ENCODE measurements around the gene RHOJ. TPM values are rescaled to one million over a fixed set of nuclear protein-coding genes. Genes with fewer than 3 reads are reported as not detected.

RHOJ gene
- total and polyA plus RNA-seq, 2 donors from 2014 or later: 4.0 to 20.0 TPM

DNA sequence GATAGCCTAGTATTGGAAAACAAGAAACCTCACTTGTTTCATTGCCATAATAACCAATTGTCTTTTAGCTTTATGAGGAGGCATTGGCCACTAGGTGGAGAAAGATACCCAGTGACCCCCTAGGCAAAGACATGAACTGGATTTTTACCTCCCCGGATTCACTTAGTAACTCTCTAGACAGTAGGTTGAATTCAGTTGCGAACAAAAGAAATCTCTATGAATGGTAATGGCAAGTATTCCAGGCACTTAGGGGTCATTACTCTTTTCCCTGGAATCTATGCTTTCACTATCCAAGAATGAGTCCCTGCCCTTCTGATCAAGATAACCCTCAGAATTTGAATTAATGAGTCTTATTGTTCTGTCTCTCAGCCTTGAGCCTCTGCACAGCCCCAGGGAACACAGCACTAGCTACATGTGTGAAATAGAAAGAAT is 29.5 kb upstream of the RHOJ start:
- no peaks in the 10 kb centered on the region for H3K4me1 ChIP-seq (ENCODE audit: control insufficient read depth in 2 of 3, insufficient read depth in 2 of 3, low read depth in 1 of 3, low read length in 3 of 3)
- intact Hi-C loops (cut with DNase I): no loop called here
- no peak overlapping the region for H3K4me3 ChIP-seq (ENCODE audit: low read length in 3 of 3)
- no peaks in the 10 kb centered on the region for H3K36me3 ChIP-seq (ENCODE audit: control insufficient read depth in 2 of 3, insufficient read depth in 3 of 3, low read length in 3 of 3)
- no peaks in the 10 kb centered on the region for H3K27me3 ChIP-seq (ENCODE audit: control insufficient read depth, insufficient read depth, low read length)
- H3K9me3 ChIP-seq (ENCODE audit: control insufficient read depth in 2 of 3, insufficient read depth in 1 of 3, low read length in 3 of 3): no peaks in the 10 kb centered on the region
- peak in 2 of 5 donors; percentile 50 to 68 for DNase-seq
- H3K9ac ChIP-seq (ENCODE audit: low read length in 3 of 3): no peak overlapping the region
- TF ChIP-seq, protein P1, sequence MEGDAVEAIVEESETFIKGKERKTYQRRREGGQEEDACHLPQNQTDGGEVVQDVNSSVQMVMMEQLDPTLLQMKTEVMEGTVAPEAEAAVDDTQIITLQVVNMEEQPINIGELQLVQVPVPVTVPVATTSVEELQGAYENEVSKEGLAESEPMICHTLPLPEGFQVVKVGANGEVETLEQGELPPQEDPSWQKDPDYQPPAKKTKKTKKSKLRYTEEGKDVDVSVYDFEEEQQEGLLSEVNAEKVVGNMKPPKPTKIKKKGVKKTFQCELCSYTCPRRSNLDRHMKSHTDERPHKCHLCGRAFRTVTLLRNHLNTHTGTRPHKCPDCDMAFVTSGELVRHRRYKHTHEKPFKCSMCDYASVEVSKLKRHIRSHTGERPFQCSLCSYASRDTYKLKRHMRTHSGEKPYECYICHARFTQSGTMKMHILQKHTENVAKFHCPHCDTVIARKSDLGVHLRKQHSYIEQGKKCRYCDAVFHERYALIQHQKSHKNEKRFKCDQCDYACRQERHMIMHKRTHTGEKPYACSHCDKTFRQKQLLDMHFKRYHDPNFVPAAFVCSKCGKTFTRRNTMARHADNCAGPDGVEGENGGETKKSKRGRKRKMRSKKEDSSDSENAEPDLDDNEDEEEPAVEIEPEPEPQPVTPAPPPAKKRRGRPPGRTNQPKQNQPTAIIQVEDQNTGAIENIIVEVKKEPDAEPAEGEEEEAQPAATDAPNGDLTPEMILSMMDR (IDR thresholded peaks at IDR 0.05; ENCODE audit: borderline replicate concordance, extremely low read depth, insufficient read depth): peak; percentile 47
- H3K27ac ChIP-seq (ENCODE audit: low read depth in 2 of 2, low read length in 2 of 2): no peak overlapping the region
- FAIRE-seq: no peak

DNA sequence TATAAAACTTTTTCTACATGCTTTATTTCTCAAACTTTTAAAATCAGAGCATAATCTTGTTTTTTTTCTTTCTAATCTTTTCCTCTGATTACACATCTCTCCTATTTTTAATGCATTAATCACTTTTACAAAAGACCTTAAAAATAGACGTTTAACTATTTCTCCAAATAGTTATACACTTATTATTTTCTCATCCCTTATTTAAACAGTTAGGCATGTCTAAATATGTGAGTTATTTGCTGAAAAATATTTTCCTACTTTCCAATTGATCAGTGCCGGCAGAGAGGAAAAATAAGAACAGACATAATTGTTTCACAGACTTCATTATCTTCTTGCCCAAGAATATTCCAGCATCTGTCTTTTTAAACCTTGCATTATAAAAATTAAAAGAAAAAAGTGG is 28.7 kb upstream of the RHOJ start:
- Histone ChIP-seq H3K9me3 (ENCODE audit: control insufficient read depth in 2 of 3, insufficient read depth in 1 of 3, low read length in 3 of 3) (no peaks in the 10 kb centered on the region), H3K4me3 (ENCODE audit: low read length in 3 of 3) (no peak overlapping the region), H3K9ac (ENCODE audit: low read length in 3 of 3) (no peak overlapping the region), H3K4me1 (ENCODE audit: control insufficient read depth in 2 of 3, insufficient read depth in 2 of 3, low read depth in 1 of 3, low read length in 3 of 3) (no peaks in the 10 kb centered on the region), H3K27ac (ENCODE audit: low read depth in 2 of 2, low read length in 2 of 2) (no peak overlapping the region), H3K27me3 (ENCODE audit: control insufficient read depth, insufficient read depth, low read length) (no peaks in the 10 kb centered on the region), H3K36me3 (ENCODE audit: control insufficient read depth in 2 of 3, insufficient read depth in 3 of 3, low read length in 3 of 3) (no peaks in the 10 kb centered on the region)
- TF ChIP-seq, protein P1 (IDR thresholded peaks at IDR 0.05; ENCODE audit: borderline replicate concordance, extremely low read depth, insufficient read depth): no peak
- intact Hi-C loops (cut with DNase I): no loop called here
- FAIRE-seq: no peak
- DNase-seq: no peak

DNA sequence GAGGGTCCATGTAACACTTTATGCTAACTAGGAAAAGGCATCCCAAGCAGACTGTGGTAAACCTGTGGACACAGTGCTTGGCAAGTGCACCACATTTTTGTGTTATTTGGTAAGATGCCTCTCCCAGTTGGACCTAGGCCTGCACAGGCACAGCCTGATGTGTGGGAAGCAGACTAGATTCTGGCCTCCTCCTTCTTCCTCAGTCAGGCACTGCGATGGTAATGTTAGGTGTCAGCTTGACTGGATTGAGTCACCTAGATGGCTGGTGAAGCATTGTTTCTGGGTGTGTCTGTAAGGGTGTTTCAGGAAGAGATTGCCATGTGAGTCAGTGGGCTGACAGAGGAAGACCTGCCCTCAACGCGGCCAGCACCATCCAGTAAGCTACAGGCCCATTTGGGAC is 25.3 kb upstream of the RHOJ start:
- no peaks in the 10 kb centered on the region for H3K9me3 ChIP-seq (ENCODE audit: control insufficient read depth in 2 of 3, insufficient read depth in 1 of 3, low read length in 3 of 3)
- no peak overlapping the region for H3K27ac ChIP-seq (ENCODE audit: low read depth in 2 of 2, low read length in 2 of 2)
- no peak for DNase-seq
- H3K4me1 ChIP-seq (ENCODE audit: control insufficient read depth in 2 of 3, insufficient read depth in 2 of 3, low read depth in 1 of 3, low read length in 3 of 3): no peaks in the 10 kb centered on the region
- no peak overlapping the region for H3K9ac ChIP-seq (ENCODE audit: low read length in 3 of 3)
- no peaks in the 10 kb centered on the region for H3K27me3 ChIP-seq (ENCODE audit: control insufficient read depth, insufficient read depth, low read length)
- intact Hi-C loops (cut with DNase I): no loop called here
- H3K4me3 ChIP-seq (ENCODE audit: low read length in 3 of 3): no peak overlapping the region
- FAIRE-seq: no peak
- H3K36me3 ChIP-seq (ENCODE audit: control insufficient read depth in 2 of 3, insufficient read depth in 3 of 3, low read length in 3 of 3): no peaks in the 10 kb centered on the region
- TF ChIP-seq, protein P1 (IDR thresholded peaks at IDR 0.05; ENCODE audit: borderline replicate concordance, extremely low read depth, insufficient read depth): no peak

DNA sequence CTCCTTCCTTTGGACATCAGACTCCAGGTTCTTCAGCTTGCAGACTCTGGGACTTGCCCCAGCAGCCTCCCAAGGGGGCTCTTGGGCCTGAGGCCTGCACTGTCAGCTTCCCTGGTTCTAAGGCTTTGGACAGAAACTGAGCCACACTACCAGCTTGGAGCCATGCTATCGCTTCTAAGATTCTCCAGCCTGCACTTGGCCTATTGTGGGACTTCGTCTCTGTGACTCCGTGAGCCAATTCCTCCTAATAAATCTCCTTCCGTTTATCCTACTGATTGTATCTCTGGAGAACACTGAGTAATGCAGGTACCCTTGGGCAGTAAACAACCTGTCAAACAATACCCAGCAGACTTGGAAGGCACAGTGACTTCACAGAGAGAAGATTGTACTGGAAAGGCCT is 24.9 kb upstream of the RHOJ start:
- intact Hi-C loops (cut with DNase I): no loop called here
- H3K27ac ChIP-seq (ENCODE audit: low read depth in 2 of 2, low read length in 2 of 2): no peak overlapping the region

More for the DNA sequence above, 24.9 kb upstream of the RHOJ start:
- no peak overlapping the region for H3K4me3 ChIP-seq (ENCODE audit: low read length in 3 of 3)
- TF ChIP-seq, protein P1 (IDR thresholded peaks at IDR 0.05; ENCODE audit: borderline replicate concordance, extremely low read depth, insufficient read depth): no peak
- no peaks in the 10 kb centered on the region for H3K9me3 ChIP-seq (ENCODE audit: control insufficient read depth in 2 of 3, insufficient read depth in 1 of 3, low read length in 3 of 3)
- DNase-seq (no peak), FAIRE-seq (no peak)
- H3K9ac ChIP-seq (ENCODE audit: low read length in 3 of 3): no peak overlapping the region
- no peaks in the 10 kb centered on the region for H3K36me3 ChIP-seq (ENCODE audit: control insufficient read depth in 2 of 3, insufficient read depth in 3 of 3, low read length in 3 of 3)
- H3K4me1 ChIP-seq (ENCODE audit: control insufficient read depth in 2 of 3, insufficient read depth in 2 of 3, low read depth in 1 of 3, low read length in 3 of 3): no peaks in the 10 kb centered on the region
- H3K27me3 ChIP-seq (ENCODE audit: control insufficient read depth, insufficient read depth, low read length): no peaks in the 10 kb centered on the region
